ENCODE results near the gene SRF. TPM values are rescaled to one million over a fixed set of nuclear protein-coding genes. Genes with fewer than 3 reads are reported as not detected.

SRF gene
- total and polyA plus RNA-seq, 2 donors (not counting 1 experiment from before 2014, with no cell fraction given), result 21.7 to 22.7 TPM

DNA sequence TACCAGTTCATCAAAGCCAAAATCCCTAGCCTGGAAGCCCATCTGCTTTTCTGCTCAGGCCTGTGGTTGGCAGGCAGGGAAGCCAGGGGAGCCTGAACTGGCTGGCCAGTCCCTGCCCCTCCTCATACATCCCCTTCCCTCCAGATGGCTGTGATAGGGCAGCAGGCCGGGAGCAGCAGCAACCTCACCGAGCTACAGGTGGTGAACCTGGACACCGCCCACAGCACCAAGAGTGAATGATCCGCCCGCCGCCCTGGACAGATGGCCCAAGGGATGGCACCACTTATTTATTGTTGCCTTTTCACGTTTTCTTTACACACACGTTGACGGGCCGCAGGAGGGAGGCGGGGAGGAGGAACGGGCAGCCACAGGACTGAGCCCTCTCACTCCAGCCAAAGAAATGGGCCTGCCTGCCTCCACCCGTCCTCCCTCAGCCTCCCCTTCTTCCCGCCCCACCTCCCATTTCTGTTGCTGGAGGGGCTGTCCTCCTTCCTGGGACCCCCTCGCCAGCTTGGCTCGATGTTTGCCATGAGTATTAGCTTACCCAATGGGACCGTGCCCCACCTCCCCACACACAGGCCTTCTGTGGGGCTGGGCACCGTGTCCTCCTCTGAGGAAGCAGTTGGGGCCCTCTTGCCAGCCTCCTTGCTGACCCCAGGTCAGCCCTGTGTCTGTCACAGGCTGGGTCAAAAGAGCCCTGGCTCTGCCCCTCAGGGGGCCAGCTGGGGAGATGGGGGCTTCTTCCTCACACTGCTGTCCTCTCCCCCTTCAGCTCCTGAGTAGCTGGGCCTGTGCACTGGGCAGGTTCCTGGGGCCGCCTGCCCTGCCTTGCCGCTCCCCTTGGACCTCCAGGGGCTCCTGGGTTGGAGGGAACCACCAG lies 8.1 kb downstream of the SRF start:
- Histone ChIP-seq H3K4me1 (ENCODE audit: control insufficient read depth in 2 of 2, insufficient read depth in 2 of 2, low read length in 2 of 2) (peaks cover 30 to 38% of the 10 kb centered on the region in 2 donors), H3K27me3 (replicated peaks in 1 of 4; ENCODE audit: control extremely low read depth in 1 of 4, control insufficient read depth in 3 of 4, insufficient read depth in 4 of 4, low read length in 3 of 4) (no peaks in the 10 kb centered on the region), H3K36me3 (replicated peaks in 1 of 2; ENCODE audit: control extremely low read depth in 1 of 2, control insufficient read depth in 1 of 2, extremely low read depth in 1 of 2, insufficient read depth in 2 of 2, low read length in 1 of 2) (peaks cover under 1 to 40% of the 10 kb centered on the region in 2 experiments), H3K4me2 (replicated peaks; ENCODE audit: low read depth, low read length, poor library complexity, severe bottlenecking) (no peak overlapping the region), H3K27ac (ENCODE audit: low read length in 2 of 2) (no peak overlapping the region), H3K9me3 (ENCODE audit: control extremely low read depth in 1 of 3, control insufficient read depth in 2 of 3, insufficient read depth in 1 of 3, low read length in 2 of 3) (no peaks in the 10 kb centered on the region), H3K9ac (ENCODE audit: low read length) (no peak overlapping the region), H3K4me3 (ENCODE audit: control extremely low read depth in 1 of 5, extremely low read depth in 1 of 5, insufficient read depth in 1 of 5, low read depth in 2 of 5, low read length in 4 of 5) (no peak overlapping the region), H4K20me1 (ENCODE audit: control insufficient read depth, insufficient read depth, low read length, poor library complexity, severe bottlenecking) (peaks cover 16% of the 10 kb centered on the region), H3K79me2 (ENCODE audit: control insufficient read depth, insufficient read depth, low read length) (peaks cover 56% of the 10 kb centered on the region), H2AFZ (ENCODE audit: insufficient read depth, low read depth, low read length, poor library complexity, severe bottlenecking) (no peak overlapping the region)
- 98% methylated on average over 18 of the region's 20 CpGs for WGBS (ENCODE audit: insufficient coverage)
- TF ChIP-seq EZH2 (IDR thresholded peaks at IDR 0.05; ENCODE audit: borderline replicate concordance, insufficient read depth, low read depth, low read length, poor library complexity, severe bottlenecking), result no peak
- TF ChIP-seq, protein P1, sequence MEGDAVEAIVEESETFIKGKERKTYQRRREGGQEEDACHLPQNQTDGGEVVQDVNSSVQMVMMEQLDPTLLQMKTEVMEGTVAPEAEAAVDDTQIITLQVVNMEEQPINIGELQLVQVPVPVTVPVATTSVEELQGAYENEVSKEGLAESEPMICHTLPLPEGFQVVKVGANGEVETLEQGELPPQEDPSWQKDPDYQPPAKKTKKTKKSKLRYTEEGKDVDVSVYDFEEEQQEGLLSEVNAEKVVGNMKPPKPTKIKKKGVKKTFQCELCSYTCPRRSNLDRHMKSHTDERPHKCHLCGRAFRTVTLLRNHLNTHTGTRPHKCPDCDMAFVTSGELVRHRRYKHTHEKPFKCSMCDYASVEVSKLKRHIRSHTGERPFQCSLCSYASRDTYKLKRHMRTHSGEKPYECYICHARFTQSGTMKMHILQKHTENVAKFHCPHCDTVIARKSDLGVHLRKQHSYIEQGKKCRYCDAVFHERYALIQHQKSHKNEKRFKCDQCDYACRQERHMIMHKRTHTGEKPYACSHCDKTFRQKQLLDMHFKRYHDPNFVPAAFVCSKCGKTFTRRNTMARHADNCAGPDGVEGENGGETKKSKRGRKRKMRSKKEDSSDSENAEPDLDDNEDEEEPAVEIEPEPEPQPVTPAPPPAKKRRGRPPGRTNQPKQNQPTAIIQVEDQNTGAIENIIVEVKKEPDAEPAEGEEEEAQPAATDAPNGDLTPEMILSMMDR (IDR thresholded peaks at IDR 0.05), result no peak
- intact Hi-C loops (cut with micrococcal nuclease), result no loop called here
- POLR2A ChIA-PET, result no interaction called here
- Mint-ChIP-seq H3K9me3 (ENCODE audit: insufficient read depth) (no peaks in the 10 kb centered on the region), H3K4me3 (no peak overlapping the region), H3K4me1 (peaks cover 45% of the 10 kb centered on the region), H3K27me3 (no peaks in the 10 kb centered on the region), H3K27ac (no peak overlapping the region)
- CTCF ChIA-PET, result interaction anchor here (0.7 to 0.9 kb wide), 2 partner anchors 165 to 272 kb away, joined by 3 read pairs; partner anchors contain the start of genes KLHDC3 and MEA1
- DNase-seq (no peak), ATAC-seq (ENCODE audit: low read depth) (no peak)

DNA sequence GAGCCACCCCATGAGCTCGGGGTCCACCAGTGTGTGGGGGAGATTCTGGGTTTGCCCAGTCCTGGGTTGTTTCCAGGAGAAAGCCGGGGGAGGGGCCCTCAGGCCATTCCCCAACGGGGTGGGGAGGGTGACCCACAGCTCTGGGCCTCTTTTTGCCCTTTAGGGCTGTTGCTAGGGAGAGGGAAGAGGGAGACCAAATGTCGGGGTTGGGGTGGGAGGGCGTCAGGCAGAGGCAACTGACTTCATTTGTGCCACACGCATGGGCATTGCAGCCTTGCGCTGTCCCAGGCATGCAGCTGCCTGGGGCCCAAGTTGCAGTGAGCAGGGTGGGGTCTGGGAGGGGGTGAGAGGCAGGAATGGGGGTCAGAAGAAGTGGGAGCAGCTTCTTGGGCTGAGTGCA lies 9.0 kb downstream of the SRF start:
- Histone ChIP-seq H3K9ac (ENCODE audit: low read length) (no peak overlapping the region), H3K27ac (ENCODE audit: low read length in 2 of 2) (no peak overlapping the region), H3K9me3 (ENCODE audit: control extremely low read depth in 1 of 3, control insufficient read depth in 2 of 3, insufficient read depth in 1 of 3, low read length in 2 of 3) (no peaks in the 10 kb centered on the region), H4K20me1 (ENCODE audit: control insufficient read depth, insufficient read depth, low read length, poor library complexity, severe bottlenecking) (peaks cover 14% of the 10 kb centered on the region), H3K4me3 (ENCODE audit: control extremely low read depth in 1 of 5, extremely low read depth in 1 of 5, insufficient read depth in 1 of 5, low read depth in 2 of 5, low read length in 4 of 5) (no peak overlapping the region), H3K79me2 (ENCODE audit: control insufficient read depth, insufficient read depth, low read length) (peaks cover 65% of the 10 kb centered on the region), H2AFZ (ENCODE audit: insufficient read depth, low read depth, low read length, poor library complexity, severe bottlenecking) (no peak overlapping the region), H3K4me2 (replicated peaks; ENCODE audit: low read depth, low read length, poor library complexity, severe bottlenecking) (no peak overlapping the region), H3K27me3 (replicated peaks in 1 of 4; ENCODE audit: control extremely low read depth in 1 of 4, control insufficient read depth in 3 of 4, insufficient read depth in 4 of 4, low read length in 3 of 4) (no peaks in the 10 kb centered on the region), H3K36me3 (replicated peaks in 1 of 2; ENCODE audit: control extremely low read depth in 1 of 2, control insufficient read depth in 1 of 2, extremely low read depth in 1 of 2, insufficient read depth in 2 of 2, low read length in 1 of 2) (peaks cover 2 to 45% of the 10 kb centered on the region in 2 experiments), H3K4me1 (ENCODE audit: control insufficient read depth in 2 of 2, insufficient read depth in 2 of 2, low read length in 2 of 2) (peaks cover 25 to 30% of the 10 kb centered on the region in 2 donors)
- ChIA-PET CTCF (interaction anchor here (0.7 to 1.3 kb wide), 4 partner anchors 10 to 272 kb away, joined by 3 to 6 read pairs (median 3); partner anchors contain the start of genes KLHDC3 and MEA1), POLR2A (no interaction called here)
- intact Hi-C loops (cut with micrococcal nuclease), result no loop called here
- Mint-ChIP-seq H3K27ac (no peak overlapping the region), H3K27me3 (no peaks in the 10 kb centered on the region), H3K9me3 (ENCODE audit: insufficient read depth) (no peaks in the 10 kb centered on the region), H3K4me3 (no peak overlapping the region), H3K4me1 (peaks cover 41% of the 10 kb centered on the region)
- TF ChIP-seq, protein P1 (IDR thresholded peaks at IDR 0.05), result no peak
- no peak for TF ChIP-seq EZH2 (IDR thresholded peaks at IDR 0.05; ENCODE audit: borderline replicate concordance, insufficient read depth, low read depth, low read length, poor library complexity, severe bottlenecking)
- WGBS (ENCODE audit: insufficient coverage), result 90% methylated on average over 7 of the region's 7 CpGs
- no peak for DNase-seq
- ATAC-seq (ENCODE audit: low read depth), result no peak

Data from B cell (primary cell).